Stimulated activated memory B cell treated with anti-CD40 and anti-IgM and Interleukin-4, amounts not matched to agents 10 μg/mL and 1 μg/mL and 100 μg/mL, for 72 hours (primary cell): ENCODE measurements around the gene TYW1.
"Not testable (repeated sequence)": the region's sequence is repeated elsewhere in the genome, so short reads cannot be mapped to it uniquely, and the experiment has no call there.

Experiments
- ATAC-seq: fragments of 150-1000 bp; cut with Tn5 transposase; 2 replicates; pipeline ENCODE4 v1.10.0; 2021
- H3K27ac Mint-ChIP-seq: one replicate; pipeline ENCODE4 v1.8.0; 2022; ENCODE audit warnings: mild to moderate bottlenecking, mixed read lengths
- H3K27me3 Mint-ChIP-seq: one replicate; pipeline ENCODE4 v1.8.0; 2022; ENCODE audit warnings: mixed read lengths
- H3K36me3 Mint-ChIP-seq: one replicate; pipeline ENCODE4 v1.8.0; 2022; ENCODE audit warnings: mixed read lengths
- H3K4me1 Mint-ChIP-seq: one replicate; pipeline ENCODE4 v1.8.0; 2022; ENCODE audit warnings: mixed read lengths
- H3K4me3 Mint-ChIP-seq: one replicate; pipeline ENCODE4 v1.8.0; 2022; ENCODE audit warnings: mild to moderate bottlenecking, moderate library complexity, mixed read lengths
- H3K9me3 Mint-ChIP-seq: one replicate; pipeline ENCODE4 v1.8.0; 2022; ENCODE audit warnings: mixed read lengths

Gene TYW1

DNA sequence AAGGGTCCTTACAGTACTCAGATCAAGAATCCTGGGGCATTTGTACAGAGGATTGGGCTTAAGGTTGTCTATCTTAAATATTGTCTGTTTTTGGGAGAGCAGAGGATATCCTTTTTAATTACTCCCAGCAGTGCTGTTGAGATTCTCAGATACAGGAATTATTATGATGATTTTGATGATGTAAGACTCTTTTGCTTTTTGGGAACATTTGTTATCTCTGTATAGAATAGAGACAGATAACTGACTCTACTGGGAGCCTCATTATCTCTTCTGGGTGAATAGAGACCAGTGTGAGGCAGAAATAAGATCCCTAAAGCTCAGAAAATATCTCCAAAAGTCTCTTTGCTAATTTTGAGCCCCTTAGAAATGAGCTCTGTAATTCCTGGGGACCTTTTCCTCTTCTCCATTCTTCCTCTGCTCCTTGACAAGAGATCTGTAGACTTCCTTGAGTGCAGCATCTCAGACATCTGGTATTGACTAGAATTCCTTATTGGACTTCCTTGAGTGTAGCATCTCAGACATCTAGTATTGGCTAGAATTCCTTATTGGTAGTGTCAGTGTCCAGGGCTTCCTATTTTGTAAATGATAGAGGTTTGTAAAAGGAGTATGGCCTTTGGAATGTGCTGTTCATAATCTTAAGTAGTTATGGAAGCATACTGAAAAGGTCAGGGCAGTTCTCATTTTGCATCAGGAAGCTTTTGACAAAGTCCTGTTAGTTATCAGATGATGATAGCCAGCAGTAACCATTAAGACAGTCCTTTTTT, 118.0 kb downstream of the TYW1 start:
- not testable (repeated sequence) for H3K4me1 Mint-ChIP-seq

DNA sequence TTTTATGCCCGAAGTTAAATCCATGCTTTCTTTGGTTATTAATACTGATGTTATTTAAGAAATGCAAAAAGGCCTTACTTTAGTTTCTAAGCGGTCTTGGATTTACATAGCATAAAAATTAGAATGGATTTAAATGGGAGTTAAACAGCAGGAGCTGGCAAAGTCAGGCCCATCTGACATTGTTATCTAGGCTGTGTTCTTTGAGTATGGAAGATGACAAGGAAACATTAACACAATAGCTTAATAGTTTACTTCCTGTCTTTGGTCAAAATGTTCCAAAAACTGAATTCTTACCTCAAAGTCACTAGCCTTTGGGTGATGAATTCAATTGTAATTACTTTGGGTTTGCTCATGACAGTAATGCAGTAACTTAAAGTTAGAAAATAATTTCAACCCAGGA, 123.9 kb downstream of the TYW1 start:
- H3K27ac Mint-ChIP-seq, H3K4me1 Mint-ChIP-seq, H3K4me3 Mint-ChIP-seq, H3K27me3 Mint-ChIP-seq, ATAC-seq, H3K9me3 Mint-ChIP-seq: not testable (repeated sequence)
- H3K36me3 Mint-ChIP-seq = peaks cover 41% of the 10 kb centered on the region

More for the DNA sequence above, 118.0 kb downstream of the TYW1 start:
- not testable (repeated sequence) for H3K27ac Mint-ChIP-seq, H3K4me3 Mint-ChIP-seq, ATAC-seq, H3K9me3 Mint-ChIP-seq, H3K27me3 Mint-ChIP-seq
- peaks cover 50% of the 10 kb centered on the region for H3K36me3 Mint-ChIP-seq

DNA sequence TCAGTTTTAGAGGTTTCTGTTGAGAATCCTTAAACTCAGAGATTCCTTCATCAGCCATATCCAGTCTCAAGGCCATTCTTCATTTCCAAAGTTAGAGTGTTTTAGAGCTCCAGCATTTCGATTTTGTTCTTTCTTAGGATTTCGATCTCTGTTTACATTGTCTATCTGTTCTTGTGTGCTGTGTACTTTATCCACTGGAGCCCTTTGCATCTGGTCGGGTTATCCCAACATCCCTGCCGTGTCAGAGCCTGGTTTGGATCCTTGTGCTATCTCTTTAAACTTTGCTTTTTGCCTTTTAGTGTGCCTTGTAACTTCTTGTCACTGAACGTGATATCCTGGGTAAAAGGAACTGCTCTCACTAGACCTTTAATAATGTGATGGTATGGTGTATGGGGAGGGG, 131.6 kb downstream of the TYW1 start:
- not testable (repeated sequence) for H3K9me3 Mint-ChIP-seq, H3K4me3 Mint-ChIP-seq, H3K27me3 Mint-ChIP-seq, ATAC-seq
- Mint-ChIP-seq H3K27ac (peak overlapping the region; percentile 87), H3K4me1 (peaks cover 49% of the 10 kb centered on the region), H3K36me3 (peaks cover 29% of the 10 kb centered on the region)

DNA sequence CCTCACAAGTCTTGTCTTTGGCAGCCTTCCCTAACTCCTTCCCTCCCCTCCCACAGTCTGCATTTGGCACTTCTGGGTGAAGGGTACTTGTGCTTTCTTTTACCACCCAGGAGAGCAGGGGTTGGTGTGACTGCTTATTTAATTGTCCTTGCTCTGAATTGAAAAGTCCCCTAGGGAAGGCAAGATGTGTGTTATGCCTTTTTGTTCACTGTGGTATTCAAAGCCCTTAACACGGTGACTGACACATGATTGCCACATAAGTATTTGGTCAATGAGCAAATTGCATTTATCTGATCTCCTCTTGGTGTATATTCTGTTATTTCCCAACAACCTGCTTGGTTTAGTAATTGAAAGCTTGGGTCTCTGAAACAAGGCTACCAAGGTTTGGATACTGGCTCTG, 134.1 kb downstream of the TYW1 start:
- not testable (repeated sequence) for H3K4me3 Mint-ChIP-seq, ATAC-seq, H3K27me3 Mint-ChIP-seq, H3K9me3 Mint-ChIP-seq
- Mint-ChIP-seq H3K27ac (peak overlapping the region; percentile 87), H3K4me1 (peaks cover 49% of the 10 kb centered on the region), H3K36me3 (peaks cover 21% of the 10 kb centered on the region)

DNA sequence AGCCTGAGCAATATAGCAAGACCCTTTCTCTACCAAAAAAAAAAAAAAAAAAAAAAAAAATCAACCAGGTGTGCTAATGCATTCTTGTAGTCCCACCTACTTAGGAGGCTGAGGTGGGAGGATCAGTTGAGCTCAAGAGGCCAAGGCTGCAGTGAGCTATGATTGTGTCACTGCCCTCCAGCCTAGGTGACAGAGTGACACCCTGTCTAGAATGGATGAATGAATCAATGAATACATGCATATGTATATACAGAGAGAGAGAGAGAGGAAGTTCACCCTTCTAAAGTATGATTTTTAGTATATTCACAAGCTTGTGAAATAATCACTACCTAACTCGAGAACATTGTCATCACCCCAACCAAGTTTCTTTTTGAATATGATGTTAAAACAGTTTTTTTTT, 138.3 kb downstream of the TYW1 start:
- not testable (repeated sequence) for H3K27me3 Mint-ChIP-seq, H3K9me3 Mint-ChIP-seq, H3K4me3 Mint-ChIP-seq, ATAC-seq, H3K27ac Mint-ChIP-seq
- peaks cover 10% of the 10 kb centered on the region for H3K4me1 Mint-ChIP-seq
- peaks cover 34% of the 10 kb centered on the region for H3K36me3 Mint-ChIP-seq

DNA sequence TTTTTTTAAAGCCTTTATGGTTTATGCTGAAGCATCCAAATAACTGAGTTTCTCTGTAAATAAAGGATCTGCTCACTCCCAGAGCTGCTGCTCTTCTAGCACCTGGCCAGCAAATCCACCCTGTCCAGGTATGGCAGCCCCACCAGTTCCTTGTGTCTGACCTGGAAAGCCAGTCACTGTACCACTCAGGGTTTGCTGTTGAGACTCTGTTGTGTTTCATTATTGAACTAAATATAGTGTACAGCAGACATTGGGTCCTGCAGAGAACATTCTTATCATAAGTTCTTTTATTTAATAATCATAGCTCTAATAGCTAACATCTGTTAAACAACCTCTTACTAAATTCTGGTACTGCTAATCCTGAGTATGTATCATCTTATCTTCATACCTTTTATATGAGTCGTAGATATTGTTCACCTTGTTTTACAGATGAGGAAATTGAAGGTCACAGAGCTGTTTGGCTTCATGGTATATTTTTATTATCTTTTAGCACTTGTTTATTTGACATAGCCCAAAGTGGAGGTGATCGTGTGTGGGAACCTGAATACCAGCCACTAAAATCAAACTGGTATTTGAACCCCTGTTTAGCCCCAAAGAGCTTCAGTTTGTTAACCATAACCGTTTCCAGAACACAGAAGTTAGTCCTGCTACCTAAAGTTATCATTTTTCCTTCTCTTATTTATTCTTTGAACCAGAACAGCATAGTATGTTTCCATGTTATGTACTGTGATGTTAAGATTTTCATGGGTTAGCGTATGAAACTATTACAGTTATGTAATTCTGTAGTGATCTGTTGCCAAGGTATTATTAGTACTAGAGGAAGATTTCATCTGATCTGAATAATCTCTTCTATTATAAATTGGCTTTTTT, 139.2 kb downstream of the TYW1 start:
- not testable (repeated sequence) for H3K9me3 Mint-ChIP-seq, H3K4me1 Mint-ChIP-seq, ATAC-seq, H3K4me3 Mint-ChIP-seq, H3K27ac Mint-ChIP-seq, H3K27me3 Mint-ChIP-seq
- peaks cover 34% of the 10 kb centered on the region for H3K36me3 Mint-ChIP-seq

DNA sequence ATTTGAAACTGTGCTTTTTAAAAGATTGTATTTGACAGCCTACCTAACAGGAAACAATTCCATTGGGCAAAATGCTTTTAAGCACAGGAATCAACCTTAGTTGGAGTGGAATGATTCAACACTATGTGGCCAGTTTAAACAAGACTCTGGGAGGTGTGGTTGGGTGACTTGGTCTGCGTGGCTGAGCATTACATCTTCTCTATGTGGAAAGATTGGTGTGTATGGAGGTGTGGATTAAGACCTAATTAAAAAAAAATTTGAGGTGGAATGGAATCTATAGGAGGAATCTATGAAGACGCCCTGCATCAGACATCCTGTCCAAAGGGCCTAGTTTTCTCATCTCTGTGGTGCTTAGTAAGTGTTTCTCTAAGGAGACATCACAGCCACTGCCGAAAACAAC, 140.9 kb downstream of the TYW1 start:
- ATAC-seq, H3K27me3 Mint-ChIP-seq, H3K4me3 Mint-ChIP-seq, H3K27ac Mint-ChIP-seq, H3K4me1 Mint-ChIP-seq, H3K9me3 Mint-ChIP-seq: not testable (repeated sequence)
- H3K36me3 Mint-ChIP-seq = peaks cover 33% of the 10 kb centered on the region

DNA sequence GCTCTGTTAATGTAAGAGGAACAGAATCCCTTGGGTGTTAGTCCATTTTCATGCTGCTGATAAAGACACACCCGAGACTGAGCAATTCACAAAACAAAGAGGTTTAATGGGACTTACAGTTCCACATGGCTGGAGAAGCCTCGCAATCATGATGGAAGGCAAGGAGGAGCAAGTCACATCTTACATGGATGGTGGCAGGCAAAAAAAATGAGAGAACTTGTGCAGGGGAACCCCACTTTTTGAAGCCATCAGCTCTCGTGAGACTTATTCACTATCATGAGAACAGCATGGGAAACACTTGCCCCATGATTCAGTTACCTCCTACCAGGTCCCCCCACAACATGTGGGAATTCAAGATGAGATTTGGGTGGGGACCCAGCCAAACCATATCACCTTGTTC, 143.2 kb downstream of the TYW1 start:
- not testable (repeated sequence) for H3K4me3 Mint-ChIP-seq, H3K4me1 Mint-ChIP-seq, H3K27me3 Mint-ChIP-seq, H3K9me3 Mint-ChIP-seq, ATAC-seq, H3K27ac Mint-ChIP-seq
- H3K36me3 Mint-ChIP-seq = peaks cover 35% of the 10 kb centered on the region

DNA sequence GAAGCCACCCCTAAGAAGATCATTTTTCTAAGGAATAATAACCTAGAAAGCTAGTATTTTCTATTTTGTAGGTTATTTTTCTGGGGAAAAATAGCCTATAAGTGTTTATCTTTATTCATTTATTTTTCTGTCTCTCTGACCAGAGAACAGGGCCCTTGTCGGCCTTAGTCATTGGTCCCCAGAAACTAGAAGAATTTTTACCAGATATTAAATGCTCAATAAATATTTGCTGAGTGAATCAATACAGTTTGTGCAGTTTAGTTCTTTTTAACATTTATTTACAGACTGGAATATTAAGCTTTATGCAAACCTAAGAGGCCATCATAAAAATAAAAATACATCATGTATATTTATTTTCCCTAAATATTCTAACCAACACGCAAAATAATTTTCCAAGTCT, 144.4 kb downstream of the TYW1 start:
- H3K4me3 Mint-ChIP-seq, H3K4me1 Mint-ChIP-seq, H3K27me3 Mint-ChIP-seq, ATAC-seq, H3K27ac Mint-ChIP-seq, H3K9me3 Mint-ChIP-seq: not testable (repeated sequence)
- peaks cover 35% of the 10 kb centered on the region for H3K36me3 Mint-ChIP-seq

DNA sequence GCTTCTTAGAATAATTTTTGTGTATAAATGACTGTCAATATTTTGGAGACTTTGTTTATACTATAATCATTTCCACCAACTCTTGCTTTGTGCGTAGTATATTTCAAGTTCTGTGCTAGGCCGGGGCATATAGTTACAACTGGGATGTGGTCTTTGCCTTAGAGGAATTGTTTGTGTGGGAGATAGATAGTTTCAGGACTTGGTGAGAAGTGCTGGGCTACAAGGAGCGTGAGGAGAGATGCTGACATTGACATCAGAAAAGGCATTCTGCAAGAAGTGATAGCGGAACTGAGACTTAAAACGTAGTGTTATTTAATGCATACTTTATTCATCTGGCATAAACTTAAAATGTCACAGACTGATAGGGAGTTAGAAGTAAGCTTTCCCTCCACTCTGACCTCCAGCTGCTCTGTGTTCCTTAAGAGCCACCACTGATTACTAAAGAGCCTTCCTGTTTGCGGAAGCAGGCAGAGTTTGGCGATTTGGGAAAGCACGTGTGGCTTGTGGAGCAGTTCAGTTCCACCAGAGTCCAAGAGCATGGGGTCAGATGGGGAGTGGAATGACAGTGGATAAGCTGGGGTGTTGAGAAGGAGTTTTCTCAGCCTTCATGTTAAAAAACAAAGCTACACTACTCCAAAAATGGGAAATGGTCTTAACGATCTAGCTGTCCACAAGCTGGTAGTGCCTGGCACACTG, 146.6 kb downstream of the TYW1 start:
- H3K27ac Mint-ChIP-seq, H3K4me1 Mint-ChIP-seq, ATAC-seq, H3K27me3 Mint-ChIP-seq, H3K4me3 Mint-ChIP-seq, H3K9me3 Mint-ChIP-seq: not testable (repeated sequence)
- H3K36me3 Mint-ChIP-seq = peaks cover 36% of the 10 kb centered on the region

DNA sequence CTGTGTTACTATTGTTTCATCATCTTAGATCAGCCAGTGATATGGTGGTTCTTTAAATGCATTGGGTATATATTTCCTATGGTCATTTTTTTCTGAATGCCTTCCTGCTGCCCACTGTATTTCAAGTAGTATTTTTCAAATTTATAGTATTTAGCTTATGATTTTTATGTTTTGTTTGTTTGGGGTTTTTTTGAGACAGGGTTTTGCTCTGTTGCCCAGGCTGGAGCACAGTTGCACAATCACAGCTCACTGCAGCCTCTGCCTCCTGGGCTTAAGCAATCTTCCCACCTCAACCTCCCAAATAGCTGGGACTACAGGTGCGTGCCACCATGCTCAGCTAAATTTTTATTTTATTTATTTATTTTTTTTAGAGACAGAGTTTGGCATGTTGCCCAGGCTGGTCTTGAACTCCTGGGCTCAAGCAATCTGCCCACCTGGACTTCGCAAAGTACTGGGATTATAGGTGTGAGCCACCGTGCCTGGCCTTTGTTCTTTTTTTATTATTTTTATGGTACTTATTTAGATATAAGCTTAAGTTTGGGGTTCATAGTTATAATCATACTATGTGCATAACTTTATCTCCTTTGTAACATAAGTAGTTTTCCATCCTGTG, 149.1 kb downstream of the TYW1 start:
- H3K9me3 Mint-ChIP-seq, H3K27ac Mint-ChIP-seq, H3K4me1 Mint-ChIP-seq, H3K27me3 Mint-ChIP-seq, ATAC-seq, H3K4me3 Mint-ChIP-seq: not testable (repeated sequence)
- H3K36me3 Mint-ChIP-seq = peaks cover 20% of the 10 kb centered on the region

DNA sequence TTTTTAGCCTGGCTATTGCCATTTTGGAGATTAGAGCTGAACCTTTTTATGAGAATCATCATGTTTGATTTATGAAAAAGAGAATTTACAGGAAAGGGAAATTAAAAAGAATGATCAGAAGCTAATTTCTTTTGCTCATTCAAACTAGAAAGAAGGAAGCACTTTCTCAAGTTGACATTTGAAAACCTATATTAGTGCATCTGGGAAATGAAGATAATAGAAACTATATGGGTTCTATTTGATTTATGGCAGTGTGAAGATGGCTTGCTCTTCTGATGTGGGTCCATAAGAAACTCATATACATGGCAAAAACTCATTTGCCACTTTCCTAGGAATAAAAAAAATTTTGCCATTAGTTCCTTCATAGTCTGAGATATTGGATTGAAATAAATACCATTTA, 152.5 kb downstream of the TYW1 start:
- H3K4me3 Mint-ChIP-seq, H3K4me1 Mint-ChIP-seq, H3K27me3 Mint-ChIP-seq, H3K9me3 Mint-ChIP-seq, H3K27ac Mint-ChIP-seq, ATAC-seq: not testable (repeated sequence)
- peaks cover 32% of the 10 kb centered on the region for H3K36me3 Mint-ChIP-seq

DNA sequence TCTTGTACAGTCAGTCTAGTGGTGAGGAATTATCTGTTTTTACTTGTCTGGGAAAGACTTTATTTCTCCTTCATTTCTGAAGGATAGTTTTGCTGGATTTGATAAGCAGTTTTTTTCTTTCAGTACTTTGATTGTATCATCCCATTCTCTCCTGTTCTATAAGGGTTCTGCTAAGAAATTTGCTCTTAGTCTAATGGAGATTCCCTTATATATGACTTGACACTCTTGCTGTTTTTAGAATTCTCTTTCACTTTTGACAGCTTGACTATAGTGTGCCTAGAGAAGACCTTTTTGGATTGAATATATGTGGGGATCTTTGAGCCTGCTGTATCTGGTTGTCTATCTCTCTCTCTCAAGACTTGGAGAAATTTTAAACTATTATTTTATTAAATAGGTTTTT, 157.7 kb downstream of the TYW1 start:
- H3K4me3 Mint-ChIP-seq, H3K27me3 Mint-ChIP-seq, ATAC-seq, H3K9me3 Mint-ChIP-seq, H3K4me1 Mint-ChIP-seq, H3K27ac Mint-ChIP-seq: not testable (repeated sequence)
- H3K36me3 Mint-ChIP-seq = peaks cover 69% of the 10 kb centered on the region

DNA sequence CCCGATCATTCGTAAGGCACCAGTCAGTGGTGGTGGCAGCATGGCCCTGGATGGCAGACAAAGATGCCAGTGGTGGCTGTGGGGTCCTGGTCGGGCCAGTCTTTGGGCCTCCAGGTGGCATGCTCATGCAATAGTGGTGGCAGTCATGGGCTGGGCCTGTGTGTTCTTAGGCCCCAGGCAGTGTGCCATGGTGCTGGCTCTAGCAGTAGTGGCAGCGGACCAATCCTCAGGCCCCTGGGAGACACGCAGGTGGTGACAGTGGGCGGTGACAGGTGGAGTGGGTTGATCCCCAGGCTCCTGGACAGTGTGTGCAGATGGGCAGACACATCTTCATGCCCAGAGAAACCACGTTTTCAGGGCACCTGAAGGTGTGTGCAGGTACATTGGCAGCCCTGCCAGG, 159.4 kb downstream of the TYW1 start:
- ATAC-seq, H3K4me3 Mint-ChIP-seq, H3K4me1 Mint-ChIP-seq, H3K27me3 Mint-ChIP-seq, H3K9me3 Mint-ChIP-seq, H3K27ac Mint-ChIP-seq: not testable (repeated sequence)
- H3K36me3 Mint-ChIP-seq = peaks cover 71% of the 10 kb centered on the region

DNA sequence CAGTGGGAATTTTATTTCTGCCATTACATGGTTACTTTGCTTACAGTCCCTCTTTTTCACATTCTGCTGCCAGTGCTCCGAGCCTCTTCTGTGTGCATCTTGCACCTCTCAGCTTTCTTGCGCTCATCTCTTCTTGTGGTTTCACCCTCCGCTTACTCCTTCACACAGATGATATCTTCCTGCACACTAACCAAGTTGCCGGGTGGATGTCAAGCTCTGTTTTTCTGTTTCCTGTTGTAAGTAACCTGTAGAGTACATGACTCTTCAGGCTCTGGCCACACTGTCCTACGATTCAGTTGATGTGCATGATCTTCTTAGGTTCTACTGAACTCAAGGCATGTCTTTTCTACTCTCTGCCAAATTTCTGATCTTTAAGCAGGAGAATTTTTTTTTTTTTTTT, 166.7 kb downstream of the TYW1 start:
- H3K9me3 Mint-ChIP-seq, H3K27me3 Mint-ChIP-seq, H3K4me3 Mint-ChIP-seq: not testable (repeated sequence)
- Mint-ChIP-seq H3K36me3 (peaks cover 26% of the 10 kb centered on the region), H3K4me1 (peaks cover 12% of the 10 kb centered on the region), H3K27ac (peak overlapping the region; percentile 15)
- peak; percentile 36 for ATAC-seq
